Liver (tissue), 9 donors: ENCODE results near the gene CFDP1. TPM values are rescaled to one million over a fixed set of nuclear protein-coding genes. Genes with fewer than 3 reads are reported as not detected.

Experiments
- DNase-seq: peaks from one replicate; pipeline ENCODE4 v3.0.0-alpha.2; 2017; ENCODE audit warnings: low spot score
- H3K27ac ChIP-seq, 2 donors: one replicate each; pipeline ENCODE4 v1.7.0; 2013; ENCODE audit warnings: inconsistent platforms in 2 of 2, low read length in 2 of 2, control low read depth in 1 of 2, low read depth in 1 of 2, mild to moderate bottlenecking in 1 of 2
- H3K27me3 ChIP-seq, 4 donors: one replicate each; pipeline versions ENCODE4 v1.6.1 to v1.7.0; 2013; ENCODE audit warnings: low read length in 3 of 4, inconsistent platforms in 1 of 4, mild to moderate bottlenecking in 1 of 4, moderate library complexity in 1 of 4; ENCODE audit not compliant: control insufficient read depth in 4 of 4, insufficient read depth in 4 of 4
- H3K36me3 ChIP-seq, 4 donors: one replicate each; pipeline versions ENCODE4 v1.6.1 to v1.7.0; 2013; ENCODE audit warnings: low read length in 3 of 4, mild to moderate bottlenecking in 3 of 4, low read depth in 1 of 4, moderate library complexity in 1 of 4; ENCODE audit not compliant: control insufficient read depth in 4 of 4, insufficient read depth in 3 of 4
- H3K4me1 ChIP-seq, 4 donors: one replicate each; pipeline versions ENCODE4 v1.6.1 to v1.7.0; 2013; ENCODE audit warnings: low read length in 3 of 4, mild to moderate bottlenecking in 3 of 4, moderate library complexity in 1 of 4; ENCODE audit not compliant: control insufficient read depth in 4 of 4, insufficient read depth in 4 of 4
- H3K4me3 ChIP-seq, 3 donors: one replicate each; pipeline versions ENCODE4 v1.6.1 to v1.7.0; 2013; ENCODE audit warnings: low read length in 3 of 3, control low read depth in 1 of 3, low read depth in 1 of 3, mild to moderate bottlenecking in 1 of 3
- H3K9ac ChIP-seq, 2 donors: one replicate each; pipeline ENCODE4 v1.7.0; 2013; ENCODE audit warnings: low read length in 2 of 2, mild to moderate bottlenecking in 2 of 2, moderate library complexity in 2 of 2, control low read depth in 1 of 2, low read depth in 1 of 2
- H3K9me3 ChIP-seq, 4 donors: one replicate each; pipeline versions ENCODE4 v1.6.1 to v1.7.0; 2013; ENCODE audit warnings: low read length in 3 of 4; ENCODE audit not compliant: control insufficient read depth in 4 of 4
- ATF3 ChIP-seq: IDR thresholded peaks from 2 replicates; pipeline ENCODE4 v1.6.1; 2016; ENCODE audit warnings: antibody characterized with exemption
- CTCF ChIP-seq: fragments of 150-350 bp; IDR thresholded peaks from 2 replicates; pipeline ENCODE4 v1.5.1; 2017; ENCODE audit warnings: improper control_type of control experiment, low read depth, low read length; ENCODE audit not compliant: missing input control
- EGR1 ChIP-seq, 2 donors: IDR thresholded peaks; 2 replicates each; pipeline ENCODE4 v1.6.1; 2016 to 2018; ENCODE audit warnings: antibody characterized with exemption in 2 of 2, low read depth in 2 of 2
- FOXA1 ChIP-seq: IDR thresholded peaks from 2 replicates; pipeline ENCODE4 v1.6.1; 2016; ENCODE audit warnings: antibody characterized with exemption
- FOXA2 ChIP-seq: IDR thresholded peaks from 2 replicates; pipeline ENCODE4 v1.6.1; 2016; ENCODE audit warnings: antibody characterized with exemption
- GABPA ChIP-seq, 2 donors: IDR thresholded peaks in 1 of 2; conservative IDR thresholded peaks in 1 of 2; 2 replicates each; pipeline ENCODE4 v1.6.1; 2016; ENCODE audit warnings: antibody characterized with exemption in 2 of 2, mild to moderate bottlenecking in 1 of 2, moderate library complexity in 1 of 2
- HNF4A ChIP-seq, 2 donors: conservative IDR thresholded peaks; 2 replicates each; pipeline ENCODE4 v1.6.1; 2016; ENCODE audit warnings: antibody characterized with exemption in 2 of 2, mild to moderate bottlenecking in 2 of 2
- HNF4G ChIP-seq: IDR thresholded peaks from 2 replicates; pipeline ENCODE4 v1.6.1; 2016; ENCODE audit warnings: antibody characterized with exemption
- JUND ChIP-seq, 2 donors: IDR thresholded peaks; 2 replicates each; pipeline ENCODE4 v1.6.1; 2016; ENCODE audit warnings: antibody characterized with exemption in 2 of 2
- MAX ChIP-seq: IDR thresholded peaks from 2 replicates; pipeline ENCODE4 v1.6.1; 2016; ENCODE audit warnings: antibody characterized with exemption
- NR2F2 ChIP-seq: IDR thresholded peaks from 2 replicates; pipeline ENCODE4 v1.6.1; 2016; ENCODE audit warnings: antibody characterized with exemption
- RAD21 ChIP-seq, 2 donors: IDR thresholded peaks; 2 replicates each; pipeline ENCODE4 v1.6.1; 2016; ENCODE audit warnings: antibody characterized with exemption in 2 of 2, mild to moderate bottlenecking in 2 of 2
- REST ChIP-seq: IDR thresholded peaks from 2 replicates; pipeline ENCODE4 v1.6.1; 2016; ENCODE audit warnings: antibody characterized with exemption, mild to moderate bottlenecking
- RXRA ChIP-seq, 2 donors: IDR thresholded peaks; 2 replicates each; pipeline ENCODE4 v1.6.1; 2017 to 2018; ENCODE audit warnings: antibody characterized with exemption in 2 of 2, mild to moderate bottlenecking in 1 of 2
- SP1 ChIP-seq: IDR thresholded peaks from 2 replicates; pipeline ENCODE4 v1.6.1; 2018; ENCODE audit warnings: antibody characterized with exemption, mild to moderate bottlenecking
- TAF1 ChIP-seq: conservative IDR thresholded peaks from 2 replicates; pipeline ENCODE4 v1.6.1; 2016; ENCODE audit warnings: antibody characterized with exemption, mild to moderate bottlenecking
- YY1 ChIP-seq: IDR thresholded peaks from 2 replicates; pipeline ENCODE4 v1.6.1; 2016; ENCODE audit warnings: antibody characterized with exemption, mild to moderate bottlenecking
- ZBTB33 ChIP-seq: IDR thresholded peaks from 2 replicates; pipeline ENCODE4 v1.6.1; 2016; ENCODE audit warnings: antibody characterized with exemption
- WGBS: extraction: QIAGEN DNeasy Blood & Tissue Kit; methylation state at CpG from one replicate; pipeline ENCODE4 v1.1.7; 2013; 5-methylcytosine and 5-hydroxymethylcytosine counted together
- polyA plus RNA-seq, 2 donors: library from polyadenylated mRNA; stranded (reverse) in 1 of 2; unstranded in 1 of 2; fragments of 200-250 nt in 1 of 2; fragments of >200 nt in 1 of 2; fragmentation: Nextera tagmentation in 1 of 2; extraction: Ambion mirVana in 1 of 2; gene quantifications; one replicate each; pipeline versions ENCODE4 v1.2.1 to v1.2.3, GENCODE V29; 2013 to 2015
- total RNA-seq, 2 donors: library from RNA; depleted of rRNA; stranded (reverse); fragments of >200 nt; gene quantifications; one replicate each; pipeline ENCODE4 v1.2.3, GENCODE V29; 2014
- donor health status: healthy.
- donor health status: healthy.
- donor health status: healthy.
- donor health status: healthy.
- donor health status: healthy.

Gene CFDP1
- total and polyA plus RNA-seq, 4 donors: 20.5 to 49.2 (median 33.9) TPM

GRCh38 chr16:75322740-75323139 is 110.6 kb downstream of the CFDP1 start:
- no peak for DNase-seq
- 87% methylated on average over 3 of the region's 3 CpGs for WGBS
- Histone ChIP-seq H3K36me3 (no peaks in the 10 kb centered on the region), H3K4me3 (no peak overlapping the region), H3K27me3 (no peaks in the 10 kb centered on the region), H3K4me1 (peaks cover 0 to 11% (median 2%) of the 10 kb centered on the region in 4 donors), H3K27ac (no peak overlapping the region), H3K9me3 (no peaks in the 10 kb centered on the region), H3K9ac (no peak overlapping the region)
- TF ChIP-seq ATF3: no peak
- TF ChIP-seq JUND (IDR thresholded peaks at IDR 0.05): no peak
- TF ChIP-seq EGR1 (IDR thresholded peaks at IDR 0.05; ENCODE audit: low read depth in 2 of 2): no peak
- no peak for TF ChIP-seq YY1
- no peak for TF ChIP-seq RAD21 (IDR thresholded peaks at IDR 0.05)
- TF ChIP-seq GABPA (IDR thresholded peaks at IDR 0.05 in 1 of 2, conservative IDR thresholded peaks at IDR 0.05 in 1 of 2): no peak
- TF ChIP-seq SP1: no peak
- no peak for TF ChIP-seq TAF1
- TF ChIP-seq HNF4G: no peak
- no peak for TF ChIP-seq HNF4A (conservative IDR thresholded peaks at IDR 0.05)
- no peak for TF ChIP-seq FOXA2
- no peak for TF ChIP-seq MAX
- TF ChIP-seq RXRA (IDR thresholded peaks at IDR 0.05): no peak
- TF ChIP-seq ZBTB33: no peak
- TF ChIP-seq FOXA1: no peak
- no peak for TF ChIP-seq NR2F2
- TF ChIP-seq CTCF: no peak
- no peak for TF ChIP-seq REST
